ENCODE results near the gene ACOX2. TPM values are rescaled to one million over a fixed set of nuclear protein-coding genes. Genes with fewer than 3 reads are reported as not detected.

The ACOX2 gene
- total RNA-seq, 4 donors from 2014 or later, result 17.0 to 27.9 (median 24.1) TPM

DNA sequence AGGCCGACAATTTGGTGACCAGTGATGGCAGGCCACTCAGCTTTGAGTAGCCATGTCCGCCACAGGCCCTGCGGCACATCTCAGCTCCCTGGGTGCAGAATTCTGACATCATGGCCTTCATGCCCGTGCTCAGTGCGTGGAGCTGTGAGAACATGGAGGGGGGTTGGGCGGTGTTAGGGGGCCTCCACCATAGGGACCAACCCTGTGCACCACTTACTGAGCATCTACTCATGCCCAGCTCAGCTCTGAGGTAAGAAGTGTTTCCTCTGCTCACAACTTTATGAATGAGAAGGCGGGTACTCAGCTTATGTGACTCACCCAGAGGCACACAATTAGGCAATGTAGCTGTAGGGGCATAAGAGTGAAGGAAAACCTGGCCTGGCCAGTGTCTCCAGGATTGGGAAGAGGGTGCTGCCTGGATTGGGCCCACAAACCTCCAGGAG, 10.5 kb downstream of the ACOX2 start:
- TF ChIP-seq, protein P1, sequence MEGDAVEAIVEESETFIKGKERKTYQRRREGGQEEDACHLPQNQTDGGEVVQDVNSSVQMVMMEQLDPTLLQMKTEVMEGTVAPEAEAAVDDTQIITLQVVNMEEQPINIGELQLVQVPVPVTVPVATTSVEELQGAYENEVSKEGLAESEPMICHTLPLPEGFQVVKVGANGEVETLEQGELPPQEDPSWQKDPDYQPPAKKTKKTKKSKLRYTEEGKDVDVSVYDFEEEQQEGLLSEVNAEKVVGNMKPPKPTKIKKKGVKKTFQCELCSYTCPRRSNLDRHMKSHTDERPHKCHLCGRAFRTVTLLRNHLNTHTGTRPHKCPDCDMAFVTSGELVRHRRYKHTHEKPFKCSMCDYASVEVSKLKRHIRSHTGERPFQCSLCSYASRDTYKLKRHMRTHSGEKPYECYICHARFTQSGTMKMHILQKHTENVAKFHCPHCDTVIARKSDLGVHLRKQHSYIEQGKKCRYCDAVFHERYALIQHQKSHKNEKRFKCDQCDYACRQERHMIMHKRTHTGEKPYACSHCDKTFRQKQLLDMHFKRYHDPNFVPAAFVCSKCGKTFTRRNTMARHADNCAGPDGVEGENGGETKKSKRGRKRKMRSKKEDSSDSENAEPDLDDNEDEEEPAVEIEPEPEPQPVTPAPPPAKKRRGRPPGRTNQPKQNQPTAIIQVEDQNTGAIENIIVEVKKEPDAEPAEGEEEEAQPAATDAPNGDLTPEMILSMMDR (IDR thresholded peaks at IDR 0.05; ENCODE audit: low read depth), result no peak

GRCh38 chr3:58524326-58524888, 12.6 kb downstream of the ACOX2 start:
- TF ChIP-seq, protein P1 (IDR thresholded peaks at IDR 0.05; ENCODE audit: low read depth), result no peak

- TF ChIP-seq, protein P1 (IDR thresholded peaks at IDR 0.05; ENCODE audit: low read depth), result no peak
Measured at GRCh38 chr3:58522759-58523425, 14.1 kb downstream of the ACOX2 start.

GRCh38 chr3:58521917-58522631, 14.9 kb downstream of the ACOX2 start:
- TF ChIP-seq, protein P1 (IDR thresholded peaks at IDR 0.05; ENCODE audit: low read depth), result no peak

DNA sequence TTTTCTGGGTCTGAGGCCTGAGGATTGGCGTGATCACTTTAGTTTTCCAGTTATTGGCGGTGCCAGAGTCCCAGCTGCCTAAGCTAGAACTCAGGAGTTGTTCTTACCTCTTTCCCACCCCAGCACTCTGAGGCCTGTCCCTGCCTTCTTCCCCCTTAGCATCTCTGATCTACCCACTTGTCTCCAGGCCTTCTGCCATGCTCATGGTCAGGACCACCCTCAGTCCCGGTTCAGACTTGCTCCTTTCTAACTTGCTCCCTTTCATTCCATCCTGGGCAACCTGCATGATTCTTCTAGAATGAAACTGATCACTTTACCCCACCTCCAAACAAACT, 15.7 kb downstream of the ACOX2 start:
- TF ChIP-seq, protein P1 (IDR thresholded peaks at IDR 0.05; ENCODE audit: low read depth), result no peak

DNA sequence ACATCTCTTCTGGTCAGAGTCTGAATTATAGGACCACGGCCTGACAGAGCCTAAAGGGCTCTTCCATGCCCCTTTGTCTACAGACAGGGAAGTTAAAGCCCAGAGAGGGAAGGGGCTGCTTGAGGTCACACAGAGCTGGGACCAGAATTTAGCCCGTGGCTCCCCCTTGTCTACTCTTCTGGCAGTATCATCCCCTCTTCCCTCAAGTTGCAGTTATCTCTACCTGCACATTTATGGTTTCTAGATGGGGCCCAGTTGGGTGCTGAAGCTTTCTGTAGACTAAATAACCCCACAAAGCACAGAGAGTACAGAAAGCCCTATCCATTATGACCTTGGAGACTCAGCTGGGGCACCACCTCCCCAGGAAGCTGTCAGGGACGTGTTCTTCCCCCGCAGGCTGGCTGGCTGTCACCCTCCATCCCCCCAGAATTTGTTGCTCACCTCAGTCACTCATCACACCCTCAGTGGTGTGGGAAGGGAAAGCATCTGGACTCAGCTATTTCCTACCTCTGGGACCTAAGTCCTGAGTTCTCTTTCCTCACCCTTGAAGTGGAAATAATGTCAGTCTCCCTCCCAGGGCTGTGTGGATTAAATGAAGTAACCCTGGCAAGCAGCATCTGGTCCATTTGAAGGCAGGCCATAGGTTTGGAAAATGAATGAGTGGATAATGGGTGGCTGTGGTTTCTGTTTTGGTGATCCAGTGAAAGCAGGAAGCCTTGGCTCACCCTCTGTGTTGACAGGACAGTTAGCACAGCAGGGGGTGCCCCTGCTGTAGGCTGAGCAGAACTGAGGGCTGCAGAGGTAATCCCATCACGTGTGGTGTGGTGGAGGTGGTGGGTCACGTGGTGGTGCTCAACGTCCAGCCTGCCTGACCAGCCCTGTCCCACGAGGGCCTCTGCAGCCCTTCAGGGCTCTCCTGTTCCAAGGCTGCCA, 16.3 kb downstream of the ACOX2 start:
- TF ChIP-seq, protein P1 (IDR thresholded peaks at IDR 0.05; ENCODE audit: low read depth), result no peak
